ENCODE measurements around the gene EOMES. TPM values are rescaled to one million over a fixed set of nuclear protein-coding genes. Genes with fewer than 3 reads are reported as not detected.
A peak's percentile ranks its signal among the peaks of the same experiment; 100 is the strongest.

Gene EOMES
- total RNA-seq, 2 experiments from 2014 or later: 0.50 to 0.97 TPM

- Mint-ChIP-seq H3K27ac (no peak overlapping the region), H3K27me3 (peaks cover 88% of the 10 kb centered on the region), H3K36me3 (no peaks in the 10 kb centered on the region), H3K4me3 (no peak overlapping the region), H3K9me3 (no peaks in the 10 kb centered on the region), H3K4me1 (peaks cover 57% of the 10 kb centered on the region)
- DNase-seq: no peak
Measured at GRCh38 chr3:27726240-27726639, 4.1 kb upstream of the EOMES start.

- peaks cover 87% of the 10 kb centered on the region for H3K27me3 Mint-ChIP-seq
- peaks cover 54% of the 10 kb centered on the region for H3K4me1 Mint-ChIP-seq
- no peak overlapping the region for H3K27ac Mint-ChIP-seq
- no peak for DNase-seq
- no peak overlapping the region for H3K4me3 Mint-ChIP-seq
- no peaks in the 10 kb centered on the region for H3K36me3 Mint-ChIP-seq
- H3K9me3 Mint-ChIP-seq: no peaks in the 10 kb centered on the region
Measured at GRCh38 chr3:27724459-27725197, 2.5 kb upstream of the EOMES start.

- H3K4me1 Mint-ChIP-seq: peaks cover 47% of the 10 kb centered on the region
- peak overlapping the region; percentile 81 for H3K4me3 Mint-ChIP-seq
- H3K27ac Mint-ChIP-seq: no peak overlapping the region
- H3K36me3 Mint-ChIP-seq: no peaks in the 10 kb centered on the region
- no peaks in the 10 kb centered on the region for H3K9me3 Mint-ChIP-seq
- DNase-seq: no peak
- peaks cover 83% of the 10 kb centered on the region for H3K27me3 Mint-ChIP-seq
Measured at GRCh38 chr3:27723815-27724458, 1.8 kb upstream of the EOMES start.

- no peak for DNase-seq
- Mint-ChIP-seq H3K9me3 (no peaks in the 10 kb centered on the region), H3K27ac (no peak overlapping the region), H3K27me3 (peaks cover 78% of the 10 kb centered on the region), H3K36me3 (no peaks in the 10 kb centered on the region), H3K4me3 (peak overlapping the region; percentile 81), H3K4me1 (peaks cover 44% of the 10 kb centered on the region)
Measured at GRCh38 chr3:27723456-27723814, 1.3 kb upstream of the EOMES start.

GRCh38 chr3:27723001-27723445 lies 900 bp upstream of the EOMES start:
- Mint-ChIP-seq H3K27ac (no peak overlapping the region), H3K36me3 (no peaks in the 10 kb centered on the region), H3K4me1 (peaks cover 41% of the 10 kb centered on the region)

GRCh38 chr3:27720899-27721716 lies 1.0 kb downstream of the EOMES start:
- no peak overlapping the region for H3K27ac Mint-ChIP-seq
- no peaks in the 10 kb centered on the region for H3K36me3 Mint-ChIP-seq
- peaks cover 55% of the 10 kb centered on the region for H3K27me3 Mint-ChIP-seq

More at GRCh38 chr3:27723001-27723445, 900 bp upstream of the EOMES start:
- no peak for DNase-seq
- peak overlapping the region; percentile 81 for H3K4me3 Mint-ChIP-seq
- H3K9me3 Mint-ChIP-seq: no peaks in the 10 kb centered on the region
- peaks cover 74% of the 10 kb centered on the region for H3K27me3 Mint-ChIP-seq

GRCh38 chr3:27719314-27720003 lies 2.7 kb downstream of the EOMES start:
- H3K27me3 Mint-ChIP-seq: peaks cover 49% of the 10 kb centered on the region
- no peak overlapping the region for H3K27ac Mint-ChIP-seq
- no peak for DNase-seq
- H3K4me3 Mint-ChIP-seq: no peak overlapping the region
- H3K4me1 Mint-ChIP-seq: peaks cover 40% of the 10 kb centered on the region
- H3K36me3 Mint-ChIP-seq: no peaks in the 10 kb centered on the region
- no peaks in the 10 kb centered on the region for H3K9me3 Mint-ChIP-seq

More at GRCh38 chr3:27720899-27721716, 1.0 kb downstream of the EOMES start:
- DNase-seq: no peak
- H3K9me3 Mint-ChIP-seq: no peaks in the 10 kb centered on the region
- H3K4me1 Mint-ChIP-seq: peaks cover 37% of the 10 kb centered on the region
- H3K4me3 Mint-ChIP-seq: peak overlapping the region; percentile 73

GRCh38 chr3:27718459-27718858 lies 3.7 kb downstream of the EOMES start:
- no peak overlapping the region for H3K4me3 Mint-ChIP-seq
- peaks cover 49% of the 10 kb centered on the region for H3K27me3 Mint-ChIP-seq
- peaks cover 40% of the 10 kb centered on the region for H3K4me1 Mint-ChIP-seq
- no peak for DNase-seq
- H3K9me3 Mint-ChIP-seq: no peaks in the 10 kb centered on the region
- no peaks in the 10 kb centered on the region for H3K36me3 Mint-ChIP-seq
- no peak overlapping the region for H3K27ac Mint-ChIP-seq

GRCh38 chr3:27717200-27717852 lies 4.8 kb downstream of the EOMES start:
- H3K4me1 Mint-ChIP-seq: peaks cover 36% of the 10 kb centered on the region

GRCh38 chr3:27716309-27716708 lies 5.8 kb downstream of the EOMES start:
- Mint-ChIP-seq H3K27ac (no peak overlapping the region), H3K4me1 (peaks cover 37% of the 10 kb centered on the region), H3K9me3 (no peaks in the 10 kb centered on the region), H3K4me3 (no peak overlapping the region), H3K27me3 (peaks cover 57% of the 10 kb centered on the region), H3K36me3 (no peaks in the 10 kb centered on the region)
- no peak for DNase-seq

More at GRCh38 chr3:27717200-27717852, 4.8 kb downstream of the EOMES start:
- Mint-ChIP-seq H3K36me3 (no peaks in the 10 kb centered on the region), H3K27ac (no peak overlapping the region), H3K4me3 (no peak overlapping the region), H3K27me3 (peaks cover 49% of the 10 kb centered on the region), H3K9me3 (no peaks in the 10 kb centered on the region)
- DNase-seq: no peak

- Mint-ChIP-seq H3K4me3 (no peak overlapping the region), H3K4me1 (peaks cover 35% of the 10 kb centered on the region), H3K27me3 (peaks cover 55% of the 10 kb centered on the region), H3K9me3 (no peaks in the 10 kb centered on the region), H3K36me3 (no peaks in the 10 kb centered on the region), H3K27ac (no peak overlapping the region)
- DNase-seq: no peak
Measured at GRCh38 chr3:27715863-27716262, 6.3 kb downstream of the EOMES start.

GRCh38 chr3:27715454-27715806 lies 6.7 kb downstream of the EOMES start:
- Mint-ChIP-seq H3K27me3 (peaks cover 53% of the 10 kb centered on the region), H3K4me1 (peaks cover 32% of the 10 kb centered on the region), H3K4me3 (no peak overlapping the region), H3K36me3 (no peaks in the 10 kb centered on the region), H3K9me3 (no peaks in the 10 kb centered on the region), H3K27ac (no peak overlapping the region)
- DNase-seq: no peak

- Mint-ChIP-seq H3K27me3 (peaks cover 52% of the 10 kb centered on the region), H3K4me1 (peaks cover 29% of the 10 kb centered on the region), H3K9me3 (no peaks in the 10 kb centered on the region), H3K4me3 (peak overlapping the region; percentile 89), H3K36me3 (no peaks in the 10 kb centered on the region), H3K27ac (no peak overlapping the region)
- no peak for DNase-seq
Measured at GRCh38 chr3:27714692-27715453, 7.2 kb downstream of the EOMES start.

GRCh38 chr3:27714146-27714526 lies 8.0 kb downstream of the EOMES start:
- Mint-ChIP-seq H3K4me1 (peaks cover 27% of the 10 kb centered on the region), H3K27ac (no peak overlapping the region), H3K9me3 (no peaks in the 10 kb centered on the region), H3K4me3 (peak overlapping the region; percentile 89), H3K27me3 (peaks cover 49% of the 10 kb centered on the region), H3K36me3 (no peaks in the 10 kb centered on the region)
- DNase-seq: no peak
